SW 1271 (cell line): ENCODE measurements around the gene IRF2BPL.

Experiments
- DNase-seq, 2 experiments: peaks; one replicate each; lab custom pipeline; 2025; lab: John Stamatoyannopoulos, UW

Gene IRF2BPL

DNA sequence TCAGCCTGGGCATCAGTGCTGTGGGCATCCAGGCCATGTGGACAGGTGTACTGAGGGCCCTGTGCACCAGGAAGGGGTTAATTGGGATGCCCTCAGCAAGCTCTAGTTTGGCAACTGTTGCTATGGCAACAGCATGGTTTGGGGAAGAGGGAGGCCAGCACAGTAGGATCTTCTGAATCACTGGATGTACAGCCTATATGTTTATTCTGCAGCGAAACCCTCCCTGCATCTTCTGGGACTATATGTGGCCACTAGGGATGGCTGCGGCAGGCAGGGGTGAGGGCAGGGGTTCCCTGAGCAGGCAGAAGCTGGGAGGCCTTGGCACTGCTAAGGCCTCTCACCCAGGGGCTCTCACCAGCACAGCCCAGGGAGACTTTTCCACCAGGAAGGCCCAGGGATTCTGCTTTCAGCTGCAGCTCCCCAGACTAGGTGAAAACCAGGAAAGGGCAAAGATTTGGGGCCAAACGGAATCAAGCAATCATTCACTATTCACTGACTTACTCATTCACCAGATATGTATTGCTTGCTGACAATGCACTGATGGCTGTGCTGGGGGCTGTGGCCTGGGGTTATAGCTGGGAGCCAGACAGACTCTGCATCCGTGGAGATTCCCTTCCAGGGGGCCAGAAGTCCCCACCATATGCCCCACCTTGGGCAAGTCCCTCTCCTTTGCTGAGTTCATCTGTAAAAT, 42.8 kb downstream of the IRF2BPL start:
- DNase-seq = no peak

DNA sequence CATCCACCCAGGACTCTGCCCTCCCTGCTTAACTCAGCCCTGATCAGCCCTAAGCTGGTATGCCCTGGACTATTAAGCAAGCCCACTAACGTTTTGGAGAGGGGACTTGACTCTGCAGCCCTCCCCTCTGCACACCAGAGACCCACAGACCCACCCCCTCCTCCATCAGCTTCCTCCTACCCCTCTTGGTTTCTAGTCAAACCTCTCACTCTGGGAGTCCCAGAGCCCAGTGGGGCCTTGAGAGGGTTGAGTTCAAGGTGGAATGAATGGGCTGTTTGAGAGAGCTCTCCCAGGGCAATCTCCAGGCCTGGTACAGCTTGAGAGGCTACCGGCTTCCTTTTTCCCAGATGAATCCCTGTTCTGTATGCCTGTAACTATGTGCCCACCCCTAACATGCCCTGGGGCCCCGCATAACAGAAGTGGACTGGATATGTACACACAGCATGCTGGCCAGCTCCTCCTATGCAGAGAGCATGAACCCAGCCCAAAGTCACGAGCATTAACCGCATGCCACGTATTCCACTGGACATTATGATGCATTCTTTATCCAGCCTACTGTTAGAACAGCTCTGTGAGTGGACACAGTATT, 43.6 kb downstream of the IRF2BPL start:
- DNase-seq = no peak

DNA sequence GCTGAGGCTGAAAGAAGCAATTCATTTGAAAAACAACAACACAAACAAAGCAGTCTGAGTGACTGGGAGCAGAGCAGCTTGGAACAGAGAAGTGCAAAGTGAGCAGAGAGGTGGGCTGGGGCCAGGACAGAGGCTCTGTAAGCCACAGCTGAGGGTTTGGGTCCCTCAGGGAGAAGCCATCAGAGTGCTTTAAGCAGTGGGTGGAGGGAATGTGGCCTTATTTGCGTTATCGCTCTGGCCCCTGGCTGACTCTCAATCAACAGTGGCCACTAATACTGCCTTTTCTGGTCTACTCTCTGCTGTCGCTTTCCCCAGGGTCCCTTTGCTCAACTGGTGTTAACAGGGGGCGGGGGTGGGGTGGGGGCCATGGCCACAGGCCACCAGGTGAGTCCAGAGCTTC, 44.2 kb downstream of the IRF2BPL start:
- DNase-seq = no peak

DNA sequence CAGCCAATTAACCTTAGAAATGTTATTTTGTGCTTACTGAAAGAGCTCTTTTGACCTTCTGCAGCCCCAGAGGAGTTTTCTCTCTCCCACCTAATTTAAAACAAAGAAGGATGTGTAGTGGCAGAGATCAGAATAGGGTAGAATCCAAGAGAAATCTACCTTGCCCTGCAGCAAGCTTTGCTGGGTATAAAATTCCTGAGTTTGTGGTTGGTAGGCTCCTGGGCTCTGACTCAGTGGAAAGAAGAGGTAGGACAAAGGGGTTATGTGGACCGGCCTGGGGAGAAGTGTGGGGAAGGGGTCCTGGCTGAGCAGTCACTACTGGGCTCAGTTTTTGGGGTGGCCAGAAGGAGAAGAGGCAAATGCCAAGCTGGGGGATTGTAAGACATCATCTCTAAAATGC, 46.8 kb downstream of the IRF2BPL start:
- no peak for DNase-seq

DNA sequence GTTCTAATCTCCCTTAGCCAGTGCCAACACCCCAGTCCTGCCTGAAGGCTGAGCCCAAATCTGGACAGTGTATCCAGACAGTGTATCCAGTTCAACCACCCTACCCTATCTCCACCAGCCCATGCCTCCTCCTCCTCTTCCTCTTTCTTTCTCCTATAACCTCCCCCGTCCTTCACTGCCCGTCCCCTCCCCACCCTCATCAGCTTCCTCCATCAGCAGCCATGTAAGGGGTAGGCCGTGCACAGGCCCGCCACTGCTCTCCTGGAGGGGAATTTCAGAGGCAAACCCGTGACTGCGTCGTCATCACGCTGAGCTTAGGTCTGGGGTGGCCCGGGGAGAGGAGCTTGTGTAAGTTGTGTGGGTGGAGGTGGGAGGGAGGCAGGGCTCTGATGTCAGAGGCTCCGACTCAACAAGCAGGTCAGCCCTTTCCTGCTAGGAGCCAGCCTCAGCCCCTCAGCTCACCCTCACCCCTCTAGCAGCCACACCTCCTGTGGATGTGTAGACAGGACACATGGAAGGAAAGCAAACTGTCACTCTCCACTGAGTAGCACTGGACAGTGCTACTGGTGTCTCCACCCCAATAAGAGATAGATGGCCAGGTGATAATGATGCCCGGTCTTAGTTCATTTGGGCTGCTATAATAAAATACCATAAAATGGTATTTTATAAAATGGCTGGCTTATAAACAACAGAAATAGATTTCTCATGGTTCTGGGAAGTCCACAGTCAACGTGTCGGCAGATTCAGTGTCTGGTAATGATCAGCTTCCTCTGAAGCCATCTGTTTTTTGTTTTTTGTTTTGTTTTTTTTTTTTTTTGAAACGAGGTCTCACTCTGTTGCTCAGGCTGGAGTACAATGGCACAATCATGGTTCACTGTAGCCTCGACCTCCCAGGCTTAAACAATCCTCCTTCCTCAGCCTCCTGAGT, 50.5 kb downstream of the IRF2BPL start:
- no peak for DNase-seq

DNA sequence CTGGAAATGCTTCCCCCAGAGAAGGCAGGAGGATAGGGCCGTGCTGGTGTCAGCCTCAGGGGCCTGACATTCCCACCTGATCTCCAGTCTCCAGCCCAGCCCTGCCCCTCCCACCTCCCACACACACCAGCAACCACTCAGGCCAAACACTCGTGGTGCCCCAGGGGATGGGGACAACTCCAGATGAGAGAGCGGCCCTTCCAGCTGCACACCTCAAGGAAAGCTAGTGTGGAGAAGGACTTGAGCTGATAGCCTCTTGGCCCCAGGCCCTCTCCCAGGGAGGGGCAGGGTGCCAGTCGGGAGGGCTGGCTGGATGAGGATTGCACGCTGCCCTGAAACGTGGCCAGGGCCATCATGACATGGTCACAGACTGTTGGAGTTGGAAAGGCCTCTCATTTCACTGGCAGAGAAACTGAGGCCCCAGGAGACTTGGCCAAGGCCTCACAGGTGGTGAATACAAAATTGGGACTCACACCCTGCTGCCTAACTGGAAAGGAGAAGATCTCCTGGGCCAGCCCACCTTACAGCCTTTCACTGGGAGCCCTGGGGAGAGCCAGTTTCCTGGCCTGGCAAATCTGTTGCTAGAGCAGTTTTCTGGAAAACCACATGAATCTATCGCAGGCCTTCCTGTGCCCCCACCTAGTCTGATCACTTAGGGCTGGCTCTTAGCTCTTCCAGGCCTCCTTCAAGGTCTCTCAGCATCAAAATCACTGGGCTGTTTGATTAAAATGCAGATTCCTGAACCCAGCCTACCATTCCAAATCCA, 52.1 kb downstream of the IRF2BPL start:
- no peak for DNase-seq

DNA sequence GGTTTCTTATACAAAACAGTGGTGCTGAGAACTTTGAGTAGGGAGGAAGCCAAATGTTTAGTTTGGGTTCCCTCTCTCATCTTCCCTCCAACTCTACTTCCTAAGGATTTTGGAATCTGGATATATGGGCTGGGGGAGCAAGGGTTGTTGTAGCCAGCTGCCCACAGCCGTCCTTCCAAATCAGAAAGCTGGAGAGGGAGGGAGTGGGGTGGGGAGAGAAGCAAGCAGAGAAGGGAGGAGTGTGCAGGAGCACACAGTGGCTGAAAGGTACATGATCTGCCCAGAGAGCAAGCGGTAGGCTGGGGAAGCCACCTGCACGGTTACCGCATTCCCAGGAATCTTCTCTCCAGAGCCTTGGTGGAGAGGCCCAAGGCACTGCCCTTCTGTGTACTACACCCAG, 52.7 kb downstream of the IRF2BPL start:
- DNase-seq = no peak

DNA sequence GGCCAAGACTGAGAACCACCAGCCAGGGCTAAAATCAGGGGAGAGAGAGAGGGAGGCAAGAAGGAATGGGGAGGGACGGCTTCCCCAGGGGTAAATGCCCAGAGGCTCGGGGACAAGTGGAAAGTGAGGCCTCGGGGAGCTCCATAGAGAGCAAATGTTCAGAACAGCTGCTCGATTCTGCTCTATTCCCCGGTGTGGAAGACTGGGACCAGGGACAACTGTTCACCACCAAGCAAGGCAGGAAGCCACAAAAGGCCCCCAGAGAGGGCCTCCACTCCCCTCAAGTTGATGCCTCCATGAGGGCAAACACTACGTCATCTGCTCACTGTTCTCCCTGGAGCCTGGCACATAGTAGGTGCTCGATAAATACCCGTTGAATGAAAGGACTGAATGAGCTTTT, 53.5 kb downstream of the IRF2BPL start:
- no peak for DNase-seq
